Peyer's patch (tissue), 4 donors: ENCODE measurements around the gene VILL. TPM values are rescaled to one million over a fixed set of nuclear protein-coding genes. Genes with fewer than 3 reads are reported as not detected.

Source experiments
- DNase-seq, 3 donors: peaks; one replicate each; pipeline ENCODE4 v3.0.0-alpha.2; 2017 to 2019
- H3K27ac ChIP-seq, 4 donors: fragments of 200-600 bp; sonication (generic); one replicate each; pipeline ENCODE4 v1.5.1; 2016 to 2019
- H3K27me3 ChIP-seq, 2 donors: fragments of 200-600 bp; sonication (generic); one replicate each; pipeline ENCODE4 v1.5.1; 2019
- H3K36me3 ChIP-seq, 3 donors: fragments of 200-600 bp; sonication (generic); one replicate each; pipeline ENCODE4 v1.5.1; 2016 to 2019
- H3K4me1 ChIP-seq, 4 donors: fragments of 200-600 bp; sonication (generic); one replicate each; pipeline ENCODE4 v1.5.1; 2016 to 2019
- H3K4me3 ChIP-seq, 4 donors: fragments of 200-600 bp; sonication (generic); 1 replicate in 3 of 4; 2 replicates in 1 of 4; pipeline ENCODE4 v1.5.1; 2016 to 2019; ENCODE audit warnings: mild to moderate bottlenecking in 1 of 4
- H3K9me3 ChIP-seq, 4 donors: fragments of 200-600 bp; sonication (generic); one replicate each; pipeline ENCODE4 v1.5.1; 2016 to 2019; ENCODE audit warnings: mild to moderate bottlenecking in 1 of 4
- POLR2A ChIP-seq, 2 donors: fragments of 450-650 bp; IDR thresholded peaks; one replicate each; pipeline ENCODE4 v1.5.1; 2017; ENCODE audit warnings: antibody characterized with exemption in 2 of 2, mild to moderate bottlenecking in 2 of 2, moderate library complexity in 2 of 2
- total RNA-seq, 4 donors: library from RNA; depleted of rRNA; stranded (reverse); fragments of >200 nt; gene quantifications; one replicate each; pipeline ENCODE4 v1.1.0, GENCODE V29; 2016
- TF ChIP-seq, protein P1 (sequence below), 6 experiments: fragments of 450-650 bp in 4 of 6; fragments of 200-600 bp in 2 of 6; sonication (generic) in 1 of 6; IDR thresholded peaks; one replicate each; pipeline ENCODE4 v1.5.1; 2017 to 2019; ENCODE audit warnings: antibody characterized with exemption in 6 of 6, mild to moderate bottlenecking in 3 of 6, moderate library complexity in 1 of 6

The VILL gene
- total RNA-seq, 4 donors from 2014 or later = 59.4 to 309 (median 230) TPM

DNA sequence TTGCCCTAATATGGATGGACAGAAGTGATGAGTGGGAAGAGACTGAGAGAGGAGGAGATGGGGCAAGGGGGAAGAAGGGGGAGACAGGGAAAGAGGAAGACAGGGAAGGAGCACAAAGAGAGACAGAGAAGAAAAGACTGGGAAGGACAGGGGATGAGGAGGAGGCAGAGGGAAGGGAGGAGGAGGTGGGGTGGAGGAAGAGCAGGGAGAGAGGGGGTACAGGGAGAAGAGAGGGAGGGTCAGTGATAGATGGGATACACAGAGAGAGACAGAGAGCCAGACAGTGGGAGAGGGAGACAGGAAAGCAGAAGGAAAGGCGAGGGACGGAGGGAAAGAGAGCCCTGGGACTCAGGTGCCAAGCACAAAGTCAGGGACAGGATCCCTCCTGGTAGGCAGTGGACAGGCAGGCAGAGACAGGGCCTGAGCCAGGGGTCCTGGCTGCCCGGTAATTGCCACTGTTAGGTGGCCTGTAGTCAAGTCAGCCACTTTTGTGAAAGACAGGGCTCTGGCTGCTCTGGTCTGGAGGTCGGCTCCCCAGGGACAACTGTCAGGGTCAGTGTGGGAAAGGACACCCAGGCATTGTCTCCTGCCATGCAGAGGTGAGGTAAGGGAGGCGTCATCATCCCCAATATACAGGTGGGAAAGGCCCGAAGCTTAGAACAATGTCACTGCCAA, 9.8 kb downstream of the VILL start:
- Histone ChIP-seq H3K4me3 (no peak overlapping the region), H3K4me1 (peaks cover 8 to 55% (median 11%) of the 10 kb centered on the region in 4 donors), H3K27ac (no peak overlapping the region), H3K9me3 (no peaks in the 10 kb centered on the region), H3K27me3 (no peaks in the 10 kb centered on the region), H3K36me3 (peaks cover 0 to 56% (median 0%) of the 10 kb centered on the region in 3 donors)
- peak in 2 of 3 donors; percentile 43 for DNase-seq
- TF ChIP-seq, protein P1, sequence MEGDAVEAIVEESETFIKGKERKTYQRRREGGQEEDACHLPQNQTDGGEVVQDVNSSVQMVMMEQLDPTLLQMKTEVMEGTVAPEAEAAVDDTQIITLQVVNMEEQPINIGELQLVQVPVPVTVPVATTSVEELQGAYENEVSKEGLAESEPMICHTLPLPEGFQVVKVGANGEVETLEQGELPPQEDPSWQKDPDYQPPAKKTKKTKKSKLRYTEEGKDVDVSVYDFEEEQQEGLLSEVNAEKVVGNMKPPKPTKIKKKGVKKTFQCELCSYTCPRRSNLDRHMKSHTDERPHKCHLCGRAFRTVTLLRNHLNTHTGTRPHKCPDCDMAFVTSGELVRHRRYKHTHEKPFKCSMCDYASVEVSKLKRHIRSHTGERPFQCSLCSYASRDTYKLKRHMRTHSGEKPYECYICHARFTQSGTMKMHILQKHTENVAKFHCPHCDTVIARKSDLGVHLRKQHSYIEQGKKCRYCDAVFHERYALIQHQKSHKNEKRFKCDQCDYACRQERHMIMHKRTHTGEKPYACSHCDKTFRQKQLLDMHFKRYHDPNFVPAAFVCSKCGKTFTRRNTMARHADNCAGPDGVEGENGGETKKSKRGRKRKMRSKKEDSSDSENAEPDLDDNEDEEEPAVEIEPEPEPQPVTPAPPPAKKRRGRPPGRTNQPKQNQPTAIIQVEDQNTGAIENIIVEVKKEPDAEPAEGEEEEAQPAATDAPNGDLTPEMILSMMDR (IDR thresholded peaks at IDR 0.05) = no peak
- no peak for TF ChIP-seq POLR2A (IDR thresholded peaks at IDR 0.05)

DNA sequence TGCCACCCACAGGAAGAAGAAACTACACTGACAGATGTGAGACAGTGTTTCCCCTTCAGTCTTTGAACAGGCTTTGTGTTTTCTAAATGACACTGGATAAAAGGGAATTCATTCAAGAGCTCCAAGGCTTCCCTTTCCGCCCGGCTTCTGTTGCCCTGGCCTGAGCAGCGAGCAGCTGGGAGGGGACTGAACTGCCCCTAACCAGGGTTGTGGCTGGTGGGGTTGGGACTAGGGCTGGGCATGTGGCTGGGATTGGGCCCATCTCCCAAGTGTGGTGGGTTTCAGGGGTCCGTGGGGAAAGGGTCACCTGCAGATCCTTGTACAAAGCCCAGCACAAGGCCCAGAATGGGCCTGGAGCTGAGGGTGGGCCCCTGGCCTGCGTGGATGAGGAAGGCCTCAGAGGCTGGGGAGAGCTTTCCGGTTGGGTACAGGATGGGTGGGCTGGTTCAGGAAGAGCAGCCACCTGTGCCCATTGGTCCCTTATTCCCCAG, 10.4 kb downstream of the VILL start:
- no peaks in the 10 kb centered on the region for H3K27me3 ChIP-seq
- H3K36me3 ChIP-seq = peaks cover 0 to 56% (median 0%) of the 10 kb centered on the region in 3 donors
- TF ChIP-seq, protein P1 (IDR thresholded peaks at IDR 0.05) = no peak
- no peak for TF ChIP-seq POLR2A (IDR thresholded peaks at IDR 0.05)
- H3K27ac ChIP-seq = peak overlapping the region in 1 of 4 donors; percentile 8
- no peaks in the 10 kb centered on the region for H3K9me3 ChIP-seq
- peak in 2 of 3 donors; percentile 35 to 42 for DNase-seq
- H3K4me1 ChIP-seq = peaks cover 6 to 54% (median 11%) of the 10 kb centered on the region in 4 donors
- no peak overlapping the region for H3K4me3 ChIP-seq

DNA sequence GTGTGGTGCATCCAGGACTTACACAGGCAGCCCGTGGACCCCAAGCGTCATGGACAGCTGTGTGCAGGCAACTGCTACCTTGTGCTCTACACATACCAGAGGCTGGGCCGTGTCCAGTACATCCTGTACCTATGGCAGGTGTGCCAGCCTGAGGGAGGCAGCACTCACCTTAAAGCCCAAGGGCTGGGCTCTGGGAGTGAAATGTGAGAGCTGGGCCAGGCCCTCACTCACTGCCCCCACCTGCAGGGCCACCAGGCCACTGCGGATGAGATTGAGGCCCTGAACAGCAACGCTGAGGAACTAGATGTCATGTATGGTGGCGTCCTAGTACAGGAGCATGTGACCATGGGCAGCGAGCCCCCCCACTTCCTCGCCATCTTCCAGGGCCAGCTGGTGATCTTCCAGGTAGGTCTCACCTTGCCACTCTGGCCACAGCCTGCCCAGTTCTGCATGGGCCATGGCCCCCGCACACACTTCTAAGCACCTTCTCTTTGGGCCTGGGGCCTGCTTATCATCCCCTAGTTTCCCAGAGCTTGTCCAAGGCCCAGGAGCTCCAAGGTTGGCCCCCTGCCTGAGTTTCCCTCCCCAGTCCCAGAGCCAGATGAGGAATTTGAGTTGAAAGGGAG, 11.0 kb downstream of the VILL start:
- DNase-seq = peak in 2 of 3 donors; percentile 46 to 63
- Histone ChIP-seq H3K4me3 (no peak overlapping the region), H3K4me1 (peaks cover 6 to 48% (median 11%) of the 10 kb centered on the region in 4 donors), H3K27ac (peak overlapping the region in 1 of 4 donors; percentile 8), H3K27me3 (no peaks in the 10 kb centered on the region), H3K36me3 (peaks cover 0 to 56% (median 2%) of the 10 kb centered on the region in 3 donors), H3K9me3 (no peaks in the 10 kb centered on the region)
- TF ChIP-seq POLR2A (IDR thresholded peaks at IDR 0.05) = no peak
- TF ChIP-seq, protein P1 (IDR thresholded peaks at IDR 0.05) = peak in 3 of 6 experiments; percentile 21 to 25 (median 22)

DNA sequence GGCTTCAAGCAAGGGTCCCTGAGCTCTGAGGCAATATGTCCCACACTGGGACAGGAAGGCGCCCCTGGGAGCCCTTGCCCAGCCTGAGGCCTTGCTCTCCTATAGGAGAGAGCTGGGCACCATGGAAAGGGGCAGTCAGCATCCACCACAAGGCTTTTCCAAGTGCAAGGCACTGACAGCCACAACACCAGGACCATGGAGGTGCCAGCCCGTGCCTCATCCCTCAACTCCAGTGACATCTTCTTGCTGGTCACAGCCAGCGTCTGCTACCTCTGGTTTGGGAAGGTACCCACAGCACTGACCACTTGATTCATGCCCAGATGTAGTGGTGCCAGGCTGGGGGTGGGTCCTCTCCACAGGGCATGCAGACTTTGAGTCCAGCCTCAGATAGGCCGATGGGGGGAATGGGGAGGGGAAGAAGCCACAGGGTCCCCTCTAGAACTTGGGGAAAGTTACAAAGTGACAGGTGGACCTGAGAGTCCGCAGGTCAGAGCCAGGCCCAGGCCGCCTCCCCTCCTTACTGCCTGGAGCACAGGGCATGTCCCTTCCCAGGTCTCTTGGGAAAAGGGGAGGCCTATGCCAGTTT, 11.8 kb downstream of the VILL start:
- H3K27ac ChIP-seq = peak overlapping the region in 2 of 4 donors; percentile 31 to 67
- H3K36me3 ChIP-seq = peaks cover 0 to 59% (median 3%) of the 10 kb centered on the region in 3 donors
- peaks cover 6 to 43% (median 11%) of the 10 kb centered on the region in 4 donors for H3K4me1 ChIP-seq
- no peaks in the 10 kb centered on the region for H3K27me3 ChIP-seq
- H3K4me3 ChIP-seq = no peak overlapping the region
- DNase-seq = peak in 2 of 3 donors; percentile 42 to 47
- no peaks in the 10 kb centered on the region for H3K9me3 ChIP-seq
- TF ChIP-seq, protein P1 (IDR thresholded peaks at IDR 0.05) = no peak
- no peak for TF ChIP-seq POLR2A (IDR thresholded peaks at IDR 0.05)

DNA sequence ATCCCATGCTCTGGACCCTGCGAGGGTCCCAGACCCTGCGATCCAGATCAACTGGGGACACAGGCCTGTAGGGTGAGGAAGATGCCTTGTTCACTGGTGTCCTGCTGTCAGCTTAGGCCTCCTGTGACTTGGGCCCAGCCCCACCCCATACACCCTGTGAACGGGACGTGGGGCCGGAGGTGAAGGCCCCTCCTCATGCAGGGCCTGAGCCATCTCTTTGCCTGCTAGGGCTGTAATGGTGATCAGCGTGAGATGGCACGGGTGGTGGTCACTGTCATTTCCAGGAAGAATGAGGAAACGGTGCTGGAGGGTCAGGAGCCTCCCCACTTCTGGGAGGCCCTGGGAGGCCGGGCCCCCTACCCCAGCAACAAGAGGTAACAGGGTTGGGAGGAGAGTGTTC, 12.4 kb downstream of the VILL start:
- DNase-seq = peak in 1 of 3 donors; percentile 45
- Histone ChIP-seq H3K36me3 (peaks cover 0 to 60% (median 3%) of the 10 kb centered on the region in 3 donors), H3K4me3 (no peak overlapping the region), H3K9me3 (no peaks in the 10 kb centered on the region), H3K4me1 (peaks cover 6 to 37% (median 7%) of the 10 kb centered on the region in 4 donors), H3K27ac (peak overlapping the region in 3 of 4 donors; percentile 6 to 67 (median 31)), H3K27me3 (no peaks in the 10 kb centered on the region)
- TF ChIP-seq, protein P1 (IDR thresholded peaks at IDR 0.05) = no peak
- TF ChIP-seq POLR2A (IDR thresholded peaks at IDR 0.05) = no peak
